Measurements from ENCODE around the gene TMEM182. TPM values are rescaled to one million over a fixed set of nuclear protein-coding genes. Genes with fewer than 3 reads are reported as not detected.

TMEM182 gene
- total RNA-seq, 2 experiments from 2014 or later, result 2.0 to 2.7 TPM

DNA sequence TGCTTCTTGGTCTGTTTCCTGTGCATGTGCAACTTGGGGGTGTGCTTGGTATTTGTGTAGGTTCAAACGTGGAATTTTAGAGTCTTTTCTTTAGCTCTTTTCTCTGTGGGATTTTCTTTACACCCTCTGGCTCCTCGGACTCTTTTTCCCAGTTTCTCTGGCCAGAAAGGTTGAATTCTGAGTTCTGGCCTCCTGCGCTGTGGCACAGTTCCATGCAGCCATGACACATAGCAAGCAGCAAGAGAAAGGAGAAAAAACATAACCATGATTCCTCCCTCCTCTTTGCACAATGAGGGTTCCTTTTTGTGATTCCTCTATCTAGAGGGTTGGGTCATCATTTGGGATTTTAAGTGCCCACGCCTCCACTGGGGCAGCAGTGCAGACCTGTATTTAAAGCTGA lies 33.8 kb downstream of the TMEM182 start:
- H3K27ac Mint-ChIP-seq, result no peak overlapping the region
- peaks cover 44% of the 10 kb centered on the region for H3K36me3 Mint-ChIP-seq (ENCODE audit: low read depth)
- Histone ChIP-seq H3K9me3 (ENCODE audit: control insufficient read depth in 1 of 2, insufficient read depth in 1 of 2, low read length in 2 of 2) (peaks cover 6 to 22% of the 10 kb centered on the region in 2 experiments), H3K27ac (ENCODE audit: low read depth in 1 of 2, low read length in 2 of 2) (no peak overlapping the region), H3K4me3 (ENCODE audit: low read length) (no peak overlapping the region), H3K27me3 (ENCODE audit: control insufficient read depth in 1 of 2, insufficient read depth in 2 of 2, low read length in 2 of 2) (no peaks in the 10 kb centered on the region), H3K4me1 (ENCODE audit: insufficient read depth, low read length) (no peaks in the 10 kb centered on the region), H3K36me3 (ENCODE audit: insufficient read depth, low read length) (peaks cover 7% of the 10 kb centered on the region)
- CTCF ChIA-PET, result no interaction called here
- DNase-seq (no peak), ATAC-seq (ENCODE audit: poor library complexity) (no peak)
- POLR2A ChIA-PET, result no interaction called here
- no peak overlapping the region for H3K4me3 Mint-ChIP-seq
- TF ChIP-seq, protein P1, sequence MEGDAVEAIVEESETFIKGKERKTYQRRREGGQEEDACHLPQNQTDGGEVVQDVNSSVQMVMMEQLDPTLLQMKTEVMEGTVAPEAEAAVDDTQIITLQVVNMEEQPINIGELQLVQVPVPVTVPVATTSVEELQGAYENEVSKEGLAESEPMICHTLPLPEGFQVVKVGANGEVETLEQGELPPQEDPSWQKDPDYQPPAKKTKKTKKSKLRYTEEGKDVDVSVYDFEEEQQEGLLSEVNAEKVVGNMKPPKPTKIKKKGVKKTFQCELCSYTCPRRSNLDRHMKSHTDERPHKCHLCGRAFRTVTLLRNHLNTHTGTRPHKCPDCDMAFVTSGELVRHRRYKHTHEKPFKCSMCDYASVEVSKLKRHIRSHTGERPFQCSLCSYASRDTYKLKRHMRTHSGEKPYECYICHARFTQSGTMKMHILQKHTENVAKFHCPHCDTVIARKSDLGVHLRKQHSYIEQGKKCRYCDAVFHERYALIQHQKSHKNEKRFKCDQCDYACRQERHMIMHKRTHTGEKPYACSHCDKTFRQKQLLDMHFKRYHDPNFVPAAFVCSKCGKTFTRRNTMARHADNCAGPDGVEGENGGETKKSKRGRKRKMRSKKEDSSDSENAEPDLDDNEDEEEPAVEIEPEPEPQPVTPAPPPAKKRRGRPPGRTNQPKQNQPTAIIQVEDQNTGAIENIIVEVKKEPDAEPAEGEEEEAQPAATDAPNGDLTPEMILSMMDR (IDR thresholded peaks at IDR 0.05), result no peak
- H3K27me3 Mint-ChIP-seq, result no peaks in the 10 kb centered on the region
- H3K9me3 Mint-ChIP-seq, result peaks cover 21% of the 10 kb centered on the region
- intact Hi-C loops (cut with DNase I, micrococcal nuclease), result no loop called here
- no peaks in the 10 kb centered on the region for H3K4me1 Mint-ChIP-seq (ENCODE audit: low read depth)

DNA sequence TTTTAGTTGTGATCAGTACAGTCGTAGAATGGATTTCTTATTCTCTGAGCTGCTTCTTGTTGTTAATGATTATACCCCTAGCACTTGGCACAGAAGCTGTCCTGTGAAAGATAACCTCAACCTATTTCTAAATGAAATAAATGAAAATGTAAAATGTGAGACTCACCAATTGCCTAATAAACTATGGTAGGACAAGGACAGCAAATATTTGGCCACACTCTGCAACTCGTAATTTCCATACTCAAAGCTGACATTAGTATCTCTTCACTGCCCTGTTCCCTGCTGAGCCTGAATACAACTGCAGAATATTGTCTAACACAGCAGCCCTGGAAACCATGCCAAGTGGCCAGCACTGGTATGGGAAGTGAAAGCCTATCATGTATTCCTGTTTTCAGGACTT lies 34.5 kb downstream of the TMEM182 start:
- H3K4me1 Mint-ChIP-seq (ENCODE audit: low read depth), result no peaks in the 10 kb centered on the region
- H3K4me3 Mint-ChIP-seq, result no peak overlapping the region

DNA sequence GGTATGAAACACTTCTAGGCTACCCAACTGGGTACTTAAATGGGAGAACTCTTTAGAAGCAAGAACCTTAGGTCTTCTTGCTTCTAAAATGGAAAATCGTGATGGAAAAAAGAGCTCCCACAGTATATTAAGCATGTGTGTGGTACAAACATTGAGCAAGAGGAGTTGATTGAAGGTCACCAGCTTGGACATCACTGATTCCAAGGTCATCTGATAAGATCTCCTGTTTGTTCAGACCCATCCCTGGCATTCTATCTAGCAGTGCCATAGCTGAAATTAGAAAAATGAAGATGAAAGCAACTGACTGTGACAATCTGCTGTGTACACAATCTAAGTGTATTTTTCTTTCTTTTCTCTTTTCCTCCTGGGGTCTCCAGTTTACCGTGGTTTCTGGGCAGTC lies 35.7 kb downstream of the TMEM182 start:
- TF ChIP-seq, protein P1 (IDR thresholded peaks at IDR 0.05), result no peak
- H3K4me3 Mint-ChIP-seq, result no peak overlapping the region
- no peaks in the 10 kb centered on the region for H3K4me1 Mint-ChIP-seq (ENCODE audit: low read depth)
- peaks cover 17 to 40% of the 10 kb centered on the region in 2 experiments for H3K9me3 ChIP-seq (ENCODE audit: control insufficient read depth in 1 of 2, insufficient read depth in 1 of 2, low read length in 2 of 2)
- H3K36me3 Mint-ChIP-seq (ENCODE audit: low read depth), result peaks cover 62% of the 10 kb centered on the region
- peaks cover 7% of the 10 kb centered on the region for H3K36me3 ChIP-seq (ENCODE audit: insufficient read depth, low read length)
- intact Hi-C loops (cut with DNase I, micrococcal nuclease), result no loop called here
- ATAC-seq (ENCODE audit: poor library complexity), result no peak
- no peak overlapping the region for H3K4me3 ChIP-seq (ENCODE audit: low read length)
- H3K4me1 ChIP-seq (ENCODE audit: insufficient read depth, low read length), result no peaks in the 10 kb centered on the region
- H3K27ac Mint-ChIP-seq, result no peak overlapping the region
- ChIA-PET POLR2A (no interaction called here), CTCF (no interaction called here)
- DNase-seq, result no peak
- no peaks in the 10 kb centered on the region for H3K27me3 ChIP-seq (ENCODE audit: control insufficient read depth in 1 of 2, insufficient read depth in 2 of 2, low read length in 2 of 2)
- no peak overlapping the region for H3K27ac ChIP-seq (ENCODE audit: low read depth in 1 of 2, low read length in 2 of 2)
- H3K9me3 Mint-ChIP-seq, result peaks cover 32% of the 10 kb centered on the region
- H3K27me3 Mint-ChIP-seq, result no peaks in the 10 kb centered on the region

More for the DNA sequence above, 34.5 kb downstream of the TMEM182 start:
- ChIA-PET CTCF (no interaction called here), POLR2A (no interaction called here)
- Mint-ChIP-seq H3K27ac (no peak overlapping the region), H3K36me3 (ENCODE audit: low read depth) (peaks cover 51% of the 10 kb centered on the region), H3K9me3 (peaks cover 26% of the 10 kb centered on the region), H3K27me3 (no peaks in the 10 kb centered on the region)
- no peak for DNase-seq
- Histone ChIP-seq H3K9me3 (ENCODE audit: control insufficient read depth in 1 of 2, insufficient read depth in 1 of 2, low read length in 2 of 2) (peaks cover 7 to 29% of the 10 kb centered on the region in 2 experiments), H3K36me3 (ENCODE audit: insufficient read depth, low read length) (peaks cover 7% of the 10 kb centered on the region), H3K4me1 (ENCODE audit: insufficient read depth, low read length) (no peaks in the 10 kb centered on the region), H3K27me3 (ENCODE audit: control insufficient read depth in 1 of 2, insufficient read depth in 2 of 2, low read length in 2 of 2) (no peaks in the 10 kb centered on the region), H3K27ac (ENCODE audit: low read depth in 1 of 2, low read length in 2 of 2) (no peak overlapping the region), H3K4me3 (ENCODE audit: low read length) (no peak overlapping the region)
- intact Hi-C loops (cut with DNase I, micrococcal nuclease), result no loop called here
- TF ChIP-seq, protein P1 (IDR thresholded peaks at IDR 0.05), result no peak
- ATAC-seq (ENCODE audit: poor library complexity), result no peak

Data from CD4-positive, alpha-beta T cell (primary cell).